ENCODE data around the gene TOX2. TPM values are rescaled to one million over a fixed set of nuclear protein-coding genes. Genes with fewer than 3 reads are reported as not detected.

TOX2 gene
- total and polyA plus RNA-seq, 10 donors = 1.1 to 6.4 (median 5.0) TPM

DNA sequence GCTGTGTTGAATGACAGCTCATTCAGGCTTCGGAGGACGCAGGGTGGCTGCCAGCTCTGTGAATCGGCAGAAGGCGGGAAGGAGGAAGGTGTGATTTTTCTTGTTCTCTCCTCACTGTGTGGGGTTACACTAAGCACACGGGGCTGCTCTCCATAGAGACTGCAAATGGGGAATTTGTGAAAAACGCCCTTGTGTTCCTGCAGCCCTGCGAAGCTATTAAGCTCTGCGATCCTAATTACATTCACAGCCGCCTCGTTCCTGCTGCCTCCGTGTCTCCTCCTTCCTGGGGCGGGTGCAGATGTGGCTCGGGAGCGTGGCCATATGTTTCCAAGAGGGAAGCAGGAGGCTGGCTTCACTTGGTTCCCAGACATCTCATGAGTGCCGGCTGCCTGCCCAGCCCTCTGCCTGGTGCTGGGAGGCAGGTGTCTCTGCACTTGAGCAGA lies 124.0 kb downstream of the TOX2 start:
- peaks cover 0 to 60% (median 12%) of the 10 kb centered on the region in 7 donors for H3K27me3 ChIP-seq (replicated peaks in 1 of 7)
- H3K36me3 ChIP-seq = no peaks in the 10 kb centered on the region
- 20 to 43% (median 33%) methylated on average over 14 to 15 of the region's 15 CpGs for WGBS, 5 donors
- no peaks in the 10 kb centered on the region for H3K9me3 ChIP-seq
- peak; percentile 61 for DNase-seq
- no peak overlapping the region for H3K27ac ChIP-seq
- no peak overlapping the region for H3K4me3 ChIP-seq
- TF ChIP-seq POLR2AphosphoS5 (IDR thresholded peaks at IDR 0.05) = no peak
- TF ChIP-seq, protein P1, sequence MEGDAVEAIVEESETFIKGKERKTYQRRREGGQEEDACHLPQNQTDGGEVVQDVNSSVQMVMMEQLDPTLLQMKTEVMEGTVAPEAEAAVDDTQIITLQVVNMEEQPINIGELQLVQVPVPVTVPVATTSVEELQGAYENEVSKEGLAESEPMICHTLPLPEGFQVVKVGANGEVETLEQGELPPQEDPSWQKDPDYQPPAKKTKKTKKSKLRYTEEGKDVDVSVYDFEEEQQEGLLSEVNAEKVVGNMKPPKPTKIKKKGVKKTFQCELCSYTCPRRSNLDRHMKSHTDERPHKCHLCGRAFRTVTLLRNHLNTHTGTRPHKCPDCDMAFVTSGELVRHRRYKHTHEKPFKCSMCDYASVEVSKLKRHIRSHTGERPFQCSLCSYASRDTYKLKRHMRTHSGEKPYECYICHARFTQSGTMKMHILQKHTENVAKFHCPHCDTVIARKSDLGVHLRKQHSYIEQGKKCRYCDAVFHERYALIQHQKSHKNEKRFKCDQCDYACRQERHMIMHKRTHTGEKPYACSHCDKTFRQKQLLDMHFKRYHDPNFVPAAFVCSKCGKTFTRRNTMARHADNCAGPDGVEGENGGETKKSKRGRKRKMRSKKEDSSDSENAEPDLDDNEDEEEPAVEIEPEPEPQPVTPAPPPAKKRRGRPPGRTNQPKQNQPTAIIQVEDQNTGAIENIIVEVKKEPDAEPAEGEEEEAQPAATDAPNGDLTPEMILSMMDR (IDR thresholded peaks at IDR 0.05 in 8 of 11, conservative IDR thresholded peaks at IDR 0.05 in 3 of 11) = no peak
- TF ChIP-seq POLR2A (IDR thresholded peaks at IDR 0.05) = no peak
- H3K4me1 ChIP-seq = no peaks in the 10 kb centered on the region
- intact Hi-C loops (cut with DNase I; ENCODE audit: low total_unique reads) = no loop called here

DNA sequence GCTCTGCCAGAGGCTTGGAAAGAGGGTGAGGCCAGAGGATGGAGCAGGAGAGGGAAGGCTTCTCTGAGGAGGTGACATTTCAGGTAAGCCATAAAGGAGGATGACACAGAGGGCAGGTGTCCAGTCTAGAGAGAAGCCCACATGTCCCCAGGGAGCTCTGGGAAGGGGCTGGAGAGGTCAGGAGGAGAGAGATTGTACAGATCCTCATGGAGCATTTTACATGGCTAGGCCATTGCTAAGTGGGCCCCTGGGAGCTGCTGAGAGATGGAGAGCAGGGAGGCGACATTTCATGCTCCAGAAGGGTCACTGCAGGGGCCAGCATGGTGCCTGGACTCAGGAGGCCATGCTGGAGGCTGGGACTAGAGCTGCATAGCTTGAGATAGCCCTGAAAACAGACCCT lies 124.5 kb downstream of the TOX2 start:
- intact Hi-C loops (cut with DNase I; ENCODE audit: low total_unique reads) = no loop called here
- TF ChIP-seq POLR2AphosphoS5 (IDR thresholded peaks at IDR 0.05) (no peak), POLR2A (IDR thresholded peaks at IDR 0.05) (no peak)
- TF ChIP-seq, protein P1 (IDR thresholded peaks at IDR 0.05 in 8 of 11, conservative IDR thresholded peaks at IDR 0.05 in 3 of 11) = no peak
- no peaks in the 10 kb centered on the region for H3K9me3 ChIP-seq
- H3K4me1 ChIP-seq = no peaks in the 10 kb centered on the region
- no peak overlapping the region for H3K27ac ChIP-seq
- peaks cover 0 to 60% (median 12%) of the 10 kb centered on the region in 7 donors for H3K27me3 ChIP-seq (replicated peaks in 1 of 7)
- H3K4me3 ChIP-seq = no peak overlapping the region
- H3K36me3 ChIP-seq = no peaks in the 10 kb centered on the region
- peak; percentile 23 for DNase-seq
- WGBS, 5 donors = 67 to 94% (median 83%) methylated on average over 1 of the region's 1 CpG

DNA sequence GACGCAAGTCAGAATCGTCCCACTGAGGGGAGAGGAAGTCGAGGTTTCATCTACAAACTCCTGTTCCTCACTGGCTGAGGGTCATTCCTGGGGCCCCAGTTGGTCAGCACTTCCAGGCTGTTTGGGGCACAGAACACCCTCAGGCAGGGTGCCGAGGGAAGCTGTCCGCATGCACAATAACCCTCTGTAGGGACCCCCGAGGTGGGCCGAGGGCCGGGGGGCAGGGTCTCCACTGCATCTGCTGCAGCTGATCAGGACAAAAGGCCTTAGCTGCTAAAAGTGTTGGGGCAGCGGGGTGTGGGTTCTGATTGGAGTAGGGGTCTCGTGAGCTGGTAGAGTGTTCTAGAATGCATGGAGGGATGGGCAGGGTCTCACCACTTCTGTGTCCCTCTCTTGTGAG lies 125.1 kb downstream of the TOX2 start:
- DNase-seq = peak; percentile 41
- no peaks in the 10 kb centered on the region for H3K9me3 ChIP-seq
- H3K4me1 ChIP-seq = no peaks in the 10 kb centered on the region
- no peak overlapping the region for H3K27ac ChIP-seq
- WGBS, 5 donors = 61 to 77% (median 73%) methylated on average over 10 of the region's 10 CpGs
- H3K4me3 ChIP-seq = no peak overlapping the region
- no peaks in the 10 kb centered on the region for H3K36me3 ChIP-seq
- TF ChIP-seq POLR2AphosphoS5 (IDR thresholded peaks at IDR 0.05) (no peak), POLR2A (IDR thresholded peaks at IDR 0.05) (no peak)
- TF ChIP-seq, protein P1 (IDR thresholded peaks at IDR 0.05 in 8 of 11, conservative IDR thresholded peaks at IDR 0.05 in 3 of 11) = no peak
- intact Hi-C loops (cut with DNase I; ENCODE audit: low total_unique reads) = no loop called here
- peaks cover 0 to 60% (median 12%) of the 10 kb centered on the region in 7 donors for H3K27me3 ChIP-seq (replicated peaks in 1 of 7)

DNA sequence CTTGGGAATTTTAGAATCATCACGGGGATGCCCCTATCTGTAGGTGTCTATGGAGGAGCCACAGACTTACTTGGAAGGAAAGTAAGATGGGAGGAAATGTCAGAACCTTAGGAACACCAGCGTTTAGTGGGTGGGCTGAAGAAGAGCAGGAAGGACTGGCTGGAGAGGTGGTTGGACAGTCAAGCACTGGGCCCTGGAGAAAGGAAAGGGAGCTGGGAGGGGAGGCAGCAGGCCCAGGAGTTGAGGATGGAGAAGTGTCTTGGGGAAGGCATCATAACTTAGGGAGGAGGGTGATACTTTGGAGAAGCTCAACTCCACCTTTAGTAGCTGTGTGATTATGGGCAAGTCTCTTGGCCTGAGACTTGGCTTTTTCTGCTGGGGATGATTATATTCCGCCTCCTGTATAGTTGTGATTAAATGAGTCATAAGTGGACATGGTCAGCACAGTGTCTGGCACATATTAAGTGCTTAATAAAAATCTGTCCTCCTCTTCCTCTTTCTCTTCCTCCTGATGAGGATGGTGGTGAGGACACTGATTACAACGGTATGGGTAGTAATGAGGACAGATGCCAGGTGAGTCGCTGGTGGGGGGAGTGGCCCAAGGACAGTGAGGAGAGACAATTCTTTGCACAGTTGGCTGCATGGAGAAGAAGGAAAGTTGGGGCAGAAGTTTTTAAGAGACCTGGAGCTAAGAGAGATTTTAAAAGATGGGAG lies 125.7 kb downstream of the TOX2 start:
- intact Hi-C loops (cut with DNase I; ENCODE audit: low total_unique reads) = no loop called here
- WGBS, 5 donors = 76 to 87% (median 83%) methylated on average over 5 of the region's 5 CpGs
- TF ChIP-seq, protein P1 (IDR thresholded peaks at IDR 0.05 in 8 of 11, conservative IDR thresholded peaks at IDR 0.05 in 3 of 11) = no peak
- TF ChIP-seq POLR2A (IDR thresholded peaks at IDR 0.05) (no peak), POLR2AphosphoS5 (IDR thresholded peaks at IDR 0.05) (no peak)
- Histone ChIP-seq H3K36me3 (no peaks in the 10 kb centered on the region), H3K4me1 (no peaks in the 10 kb centered on the region), H3K27me3 (replicated peaks in 1 of 7) (peaks cover 0 to 60% (median 12%) of the 10 kb centered on the region in 7 donors), H3K27ac (no peak overlapping the region), H3K9me3 (no peaks in the 10 kb centered on the region), H3K4me3 (no peak overlapping the region)
- DNase-seq = peak; percentile 12
